Ramos (cell line): ENCODE data around the gene TIMM44.
"Not testable (repeated sequence)": the region's sequence is repeated elsewhere in the genome, so short reads cannot be mapped to it uniquely, and the experiment has no call there.

Experiments
- in situ Hi-C: fragments of 300-500 bp; cut with MboI; formaldehyde crosslinking; loops from one replicate; pipeline ENCODE4 v1.14.3; 2022; ENCODE audit warnings: low sequenced_read_pairs; ENCODE audit not compliant: unreplicated experiment

TIMM44 gene

DNA sequence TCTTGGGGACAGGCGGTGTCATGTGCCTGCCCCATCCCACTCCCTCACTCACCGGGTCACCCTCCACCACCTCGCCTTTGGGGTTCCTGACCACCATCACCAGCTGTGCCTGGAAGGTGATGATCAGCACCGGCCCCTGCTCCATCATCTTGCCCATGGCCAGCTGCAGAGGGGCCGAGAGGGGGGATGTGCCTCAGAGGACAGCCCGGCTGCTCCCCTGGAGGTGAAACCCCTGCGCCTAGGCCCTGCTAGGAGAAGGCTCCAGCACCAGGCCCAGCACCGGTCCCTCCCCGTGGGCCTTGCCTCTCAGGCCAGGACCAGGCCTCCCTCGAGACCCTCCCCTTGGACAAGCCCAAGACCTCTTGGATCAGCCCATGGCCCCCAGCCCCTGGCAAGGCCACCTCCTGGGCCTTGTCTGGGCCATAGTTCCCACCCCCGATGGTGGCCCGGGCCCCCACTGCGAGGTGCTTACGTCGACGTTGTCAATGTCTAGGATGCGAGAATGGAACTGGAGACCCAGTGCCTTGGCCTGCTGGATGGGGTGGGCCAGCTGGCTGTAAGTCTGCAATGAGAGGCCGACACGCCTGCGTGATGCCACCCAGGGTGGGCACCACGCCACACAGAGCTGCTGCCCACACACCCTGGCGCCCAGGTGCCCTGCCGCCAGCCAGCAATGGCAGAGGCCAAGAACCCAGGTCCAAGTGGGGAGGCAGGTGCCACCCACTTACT lies 15.7 kb downstream of the TIMM44 start:
- in situ Hi-C loops = no loop called here

GRCh38 chr19:7926727-7927604 lies 16.5 kb downstream of the TIMM44 start:
- in situ Hi-C loops = no loop called here

GRCh38 chr19:7926021-7926726 lies 17.3 kb downstream of the TIMM44 start, which contains the start of gene CTXN1:
TSS of gene CTXN1 (minus strand) at chr19:7926135. CDS start at chr19:7925538, 597 bp downstream.
- in situ Hi-C loops = no loop called here

DNA sequence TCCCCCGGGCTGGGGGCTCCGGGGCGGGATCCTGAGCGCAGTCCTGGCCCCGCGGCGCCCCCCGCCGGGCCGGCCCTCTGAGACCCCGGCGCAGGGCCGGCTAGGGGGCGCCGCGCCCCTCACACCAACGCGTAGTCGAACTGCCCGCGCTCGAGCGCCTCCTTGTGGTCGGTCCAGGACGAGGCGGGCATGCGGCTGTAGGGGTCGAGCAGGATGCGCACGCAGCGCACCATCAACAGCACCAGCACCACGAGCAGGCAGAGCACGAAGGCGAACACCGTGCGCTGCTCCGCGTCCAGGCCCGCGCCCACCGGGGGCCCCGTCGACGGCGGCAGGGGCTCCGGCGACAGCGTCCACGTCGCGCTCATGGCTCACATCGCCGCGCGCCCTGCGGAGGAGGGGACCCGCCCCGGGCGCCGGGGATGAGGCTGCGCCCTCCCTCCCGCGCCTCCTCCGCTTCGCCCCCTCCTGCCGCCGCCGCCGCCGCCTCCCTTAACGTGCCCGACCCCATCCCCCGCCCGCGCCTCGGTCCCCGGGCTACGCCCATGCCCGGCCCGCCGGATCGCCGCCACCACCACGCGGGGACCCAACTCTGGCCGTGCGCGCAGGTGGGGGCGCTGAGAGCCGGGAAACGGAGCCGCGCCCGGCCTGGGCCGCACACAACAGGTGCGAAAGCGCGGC lies 18.2 kb downstream of the TIMM44 start:
- in situ Hi-C loops = no loop called here

DNA sequence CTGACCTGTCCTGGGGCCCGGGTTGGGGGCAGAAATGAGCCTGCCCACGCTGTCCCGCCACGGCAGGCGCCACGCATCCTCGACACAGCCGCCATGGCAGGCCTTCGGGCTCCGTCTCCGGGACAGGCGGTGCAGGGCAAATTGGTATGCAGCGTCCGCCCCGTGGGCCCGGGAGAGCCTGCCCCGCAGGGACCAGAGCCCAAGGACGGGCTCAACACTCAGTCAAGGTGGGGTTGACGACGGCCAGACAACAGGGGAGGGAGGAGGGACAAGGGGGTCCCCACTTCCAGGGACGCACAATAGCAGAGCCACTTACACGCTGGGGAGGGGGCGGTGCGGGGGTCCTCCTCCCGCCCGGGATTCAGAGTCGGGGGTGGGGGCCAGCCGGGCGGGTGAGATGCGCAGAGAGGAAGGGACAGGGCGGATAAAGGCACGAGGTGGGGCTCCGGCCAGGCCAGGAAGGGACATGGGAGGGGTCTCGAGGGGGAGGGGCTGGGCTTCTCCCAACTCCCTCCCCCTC lies 18.8 kb downstream of the TIMM44 start:
- in situ Hi-C loops = loop anchor here (5.0 kb wide), 1 partner anchor 72 kb away; no protein-coding TSS in a partner anchor

DNA sequence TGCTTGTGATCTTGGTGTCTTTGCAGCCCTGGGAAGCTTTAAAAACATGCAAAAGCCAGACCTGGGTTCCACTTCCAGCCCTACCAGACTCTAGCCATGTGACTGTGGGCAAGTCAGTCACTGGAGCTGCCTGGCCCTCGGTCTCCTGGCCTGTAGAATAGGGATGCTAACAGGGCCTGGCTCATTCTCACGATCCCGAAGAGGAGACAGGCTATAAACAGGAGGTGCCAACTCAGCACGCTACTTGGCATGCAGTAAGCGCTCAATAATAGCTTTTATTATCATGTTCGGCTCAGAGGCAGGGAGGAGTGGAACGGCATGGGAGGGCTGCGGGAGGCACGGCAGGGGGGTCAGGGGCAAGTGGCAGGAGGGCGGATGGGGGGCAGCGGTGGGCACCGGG lies 19.2 kb downstream of the TIMM44 start:
- in situ Hi-C loops = loop anchor here (5.0 kb wide), 1 partner anchor 72 kb away; no protein-coding TSS in a partner anchor

GRCh38 chr19:7923295-7924191 lies 19.9 kb downstream of the TIMM44 start:
- in situ Hi-C loops = loop anchor here (5.0 kb wide), 1 partner anchor 71 kb away; no protein-coding TSS in a partner anchor

DNA sequence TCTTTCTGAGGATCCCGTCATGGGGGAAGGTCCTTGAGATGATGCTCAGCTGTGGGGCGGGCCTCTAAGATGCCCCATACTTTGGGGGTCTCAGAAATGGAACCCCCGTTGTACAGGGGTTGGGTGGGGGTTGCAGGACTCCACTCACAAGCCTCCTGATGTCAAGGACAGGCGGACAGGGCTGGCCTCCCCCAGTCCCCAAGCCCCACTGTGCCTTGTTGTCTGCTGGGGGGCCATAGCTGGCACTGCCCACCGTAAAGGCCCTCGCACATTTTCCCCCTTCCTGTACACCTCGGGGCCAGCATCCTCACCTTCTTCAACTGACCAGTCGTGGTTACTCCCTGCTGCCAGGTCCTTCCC lies 20.6 kb downstream of the TIMM44 start:
- in situ Hi-C loops = loop anchor here (5.0 kb wide), 1 partner anchor 71 kb away; no protein-coding TSS in a partner anchor

DNA sequence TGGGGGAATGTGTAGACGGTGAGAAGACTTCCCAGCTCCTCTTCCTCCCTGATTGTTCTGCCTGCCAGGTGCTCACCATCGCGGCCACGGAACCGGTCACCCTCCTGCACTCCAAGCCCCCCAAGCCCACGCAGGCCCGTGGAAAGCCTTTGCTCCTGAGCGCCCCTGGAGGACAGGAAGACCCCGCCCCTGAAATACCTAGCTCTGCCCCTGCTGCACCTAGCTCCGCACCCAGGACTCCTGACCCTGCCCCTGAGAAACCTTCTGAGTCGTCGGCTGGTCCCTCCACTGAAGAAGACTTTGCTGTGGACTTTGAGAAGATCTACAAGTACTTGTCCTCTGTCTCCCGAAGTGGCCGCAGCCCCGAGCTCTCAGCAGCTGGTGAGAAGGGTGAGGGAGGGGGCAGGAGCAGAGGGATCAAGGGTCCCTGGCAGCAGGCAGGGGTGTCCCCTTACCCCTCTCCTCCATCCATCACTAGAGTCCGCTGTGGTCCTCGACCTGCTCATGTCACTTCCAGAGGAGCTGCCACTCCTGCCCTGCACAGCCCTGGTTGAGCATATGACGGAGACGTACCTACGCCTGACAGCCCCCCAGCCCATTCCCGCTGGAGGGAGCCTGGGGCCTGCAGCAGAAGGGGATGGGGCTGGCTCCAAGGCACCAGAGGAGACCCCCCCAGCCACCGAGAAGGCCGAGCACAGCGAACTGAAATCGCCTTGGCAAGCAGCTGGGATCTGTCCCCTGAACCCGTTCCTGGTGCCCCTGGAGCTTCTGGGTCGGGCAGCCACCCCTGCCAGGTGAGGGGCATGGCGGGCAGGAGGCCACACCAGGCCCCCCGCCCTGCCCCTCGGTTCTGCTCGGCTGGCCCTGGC lies 21.3 kb downstream of the TIMM44 start:
- in situ Hi-C loops = loop anchor here (5.0 kb wide), 1 partner anchor 70 kb away; no protein-coding TSS in a partner anchor

DNA sequence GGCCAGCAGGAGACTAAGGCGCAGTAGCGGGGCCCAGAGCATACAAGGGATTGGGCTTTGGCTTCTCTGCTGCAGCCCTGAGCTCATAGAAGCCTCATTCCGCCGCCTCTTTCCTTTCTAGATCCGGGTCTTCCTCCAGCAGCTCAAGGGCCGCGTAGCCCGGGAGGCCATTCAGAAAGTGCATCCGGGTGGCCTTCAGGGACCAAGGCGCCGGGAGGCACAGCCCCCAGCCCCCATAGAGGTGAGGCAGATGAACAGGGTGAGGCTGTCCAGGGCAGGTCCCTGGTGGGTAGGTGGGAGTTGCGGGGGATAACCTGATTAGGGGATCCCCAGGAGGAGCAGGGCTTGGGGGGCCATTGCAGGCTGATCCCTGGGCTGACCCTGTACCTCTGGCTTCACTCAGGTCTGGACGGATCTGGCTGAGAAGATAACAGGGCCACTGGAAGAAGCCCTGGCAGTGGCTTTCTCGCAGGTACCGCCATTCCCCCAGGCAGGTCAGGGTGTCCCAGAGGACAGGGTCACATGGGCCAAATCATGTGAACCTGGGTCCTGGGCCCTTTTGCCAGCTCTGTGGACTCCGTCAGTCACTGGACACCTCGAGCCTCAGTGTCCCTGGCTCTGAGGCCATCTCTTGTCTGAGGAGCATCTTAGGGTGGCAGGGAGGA lies 22.0 kb downstream of the TIMM44 start:
- in situ Hi-C loops = loop anchor here (5.0 kb wide), 1 partner anchor 69 kb away; no protein-coding TSS in a partner anchor

- in situ Hi-C loops = loop anchor here (5.0 kb wide), 1 partner anchor 68 kb away; no protein-coding TSS in a partner anchor
Measured at GRCh38 chr19:7920519-7921301, 22.8 kb downstream of the TIMM44 start.

DNA sequence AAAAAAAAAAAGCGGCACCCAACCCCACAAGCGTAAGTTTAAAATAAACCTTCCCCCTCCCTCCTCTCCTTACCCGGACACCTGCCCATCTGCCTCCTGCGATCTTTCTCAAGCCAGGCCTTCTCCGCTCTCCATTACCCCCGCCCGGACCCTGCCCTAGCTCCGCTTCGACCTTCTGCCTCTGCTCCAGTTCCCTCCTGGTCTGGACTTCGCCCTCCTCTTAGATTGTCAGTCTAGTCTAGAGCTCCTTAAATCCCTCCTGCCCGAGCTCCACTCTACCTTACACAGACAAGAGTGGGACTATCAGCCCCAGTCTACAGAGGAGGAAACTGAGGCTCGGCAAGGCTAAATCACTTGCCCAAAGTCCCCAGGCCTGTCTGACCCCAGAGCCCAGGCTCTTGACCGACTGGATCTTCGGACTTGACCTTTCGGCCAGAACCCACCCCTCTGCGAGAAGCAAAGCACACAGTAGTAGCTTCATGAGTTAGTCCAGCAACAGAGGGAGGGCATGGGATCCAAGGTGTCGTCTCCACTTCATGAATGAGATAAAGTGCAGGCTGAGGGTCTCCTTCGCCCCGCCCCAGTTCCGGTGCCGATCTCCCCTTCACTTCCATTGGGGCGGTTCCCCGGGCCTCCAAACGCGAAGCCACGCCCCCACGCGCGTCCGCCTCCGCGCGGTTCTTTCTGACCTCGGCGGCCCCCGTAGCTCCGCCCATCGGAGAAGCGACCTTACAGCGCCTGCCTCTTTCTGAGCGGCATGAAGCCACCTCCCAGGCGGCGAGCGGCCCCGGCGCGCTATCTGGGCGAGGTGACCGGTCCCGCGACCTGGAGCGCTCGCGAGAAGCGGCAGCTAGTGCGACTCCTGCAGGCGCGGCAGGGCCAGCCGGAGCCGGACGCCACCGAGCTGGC lies 23.6 kb downstream of the TIMM44 start, which contains the start of gene SNAPC2:
TSS of gene SNAPC2 (plus strand) at position 729 of the 909 bp plus-strand sequence. CDS start at position 758, 29 bp downstream.
- in situ Hi-C loops = loop anchor here (5.0 kb wide), 1 partner anchor 68 kb away; no protein-coding TSS in a partner anchor

- in situ Hi-C loops = no loop called here
Measured at GRCh38 chr19:7918615-7919421, 24.6 kb downstream of the TIMM44 start.

- in situ Hi-C loops = not testable (repeated sequence)
Measured at GRCh38 chr19:7918062-7918614, 25.3 kb downstream of the TIMM44 start.
